Duodenal mucosa (tissue), 2 donors: Measurements from ENCODE around the gene MPRIP.

ENCODE experiments used
- H3K27ac ChIP-seq: one replicate; pipeline ENCODE4 v1.7.0; 2013; ENCODE audit warnings: low read depth, low read length
- H3K27me3 ChIP-seq, 2 donors: one replicate each; pipeline ENCODE4 v1.7.0; 2013; ENCODE audit warnings: low read length in 2 of 2, control low read depth in 1 of 2; ENCODE audit not compliant: insufficient read depth in 2 of 2, control insufficient read depth in 1 of 2
- H3K36me3 ChIP-seq, 2 donors: one replicate each; pipeline ENCODE4 v1.7.0; 2013; ENCODE audit warnings: low read length in 2 of 2, control low read depth in 1 of 2; ENCODE audit not compliant: insufficient read depth in 2 of 2, control insufficient read depth in 1 of 2
- H3K4me1 ChIP-seq, 2 donors: one replicate each; pipeline ENCODE4 v1.7.0; 2013; ENCODE audit warnings: low read length in 2 of 2, control low read depth in 1 of 2; ENCODE audit not compliant: insufficient read depth in 2 of 2, control insufficient read depth in 1 of 2
- H3K4me3 ChIP-seq, 2 donors: one replicate each; pipeline ENCODE4 v1.7.0; 2013; ENCODE audit warnings: low read length in 2 of 2, low read depth in 1 of 2
- H3K9ac ChIP-seq, 2 donors: one replicate each; pipeline ENCODE4 v1.7.0; 2013; ENCODE audit warnings: low read length in 2 of 2, low read depth in 1 of 2
- H3K9me3 ChIP-seq, 2 donors: one replicate each; pipeline ENCODE4 v1.7.0; 2013; ENCODE audit warnings: low read length in 2 of 2, control low read depth in 1 of 2; ENCODE audit not compliant: control insufficient read depth in 1 of 2

The MPRIP gene

DNA sequence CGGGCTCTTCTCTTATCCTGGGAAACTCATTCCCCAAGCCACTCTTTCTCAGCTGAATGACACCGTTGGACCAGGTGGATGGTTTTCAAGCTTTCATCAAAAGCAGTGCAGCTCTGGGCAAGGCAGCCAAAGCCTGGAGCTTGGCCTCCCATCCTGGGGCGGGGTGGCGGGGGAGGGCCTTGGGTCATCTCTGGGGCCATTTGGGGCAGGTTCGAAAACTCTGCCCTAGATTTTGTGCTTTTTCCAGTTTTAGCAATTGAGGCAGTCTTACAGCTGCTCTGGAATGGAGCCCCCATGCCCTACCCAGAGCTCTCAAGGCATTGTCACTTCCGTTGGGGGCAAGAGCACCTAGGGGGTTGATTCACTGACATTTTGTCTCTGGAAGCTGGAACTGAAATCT lies 9.1 kb downstream of the MPRIP start:
- H3K36me3 ChIP-seq = peaks cover 0 to 5% of the 10 kb centered on the region in 2 donors
- H3K27me3 ChIP-seq = no peaks in the 10 kb centered on the region
- H3K4me3 ChIP-seq = peak overlapping the region in 1 of 2 donors; percentile 25
- H3K9me3 ChIP-seq = no peaks in the 10 kb centered on the region
- no peak overlapping the region for H3K9ac ChIP-seq
- peaks cover 41 to 55% of the 10 kb centered on the region in 2 donors for H3K4me1 ChIP-seq
- peak overlapping the region; percentile 64 for H3K27ac ChIP-seq

DNA sequence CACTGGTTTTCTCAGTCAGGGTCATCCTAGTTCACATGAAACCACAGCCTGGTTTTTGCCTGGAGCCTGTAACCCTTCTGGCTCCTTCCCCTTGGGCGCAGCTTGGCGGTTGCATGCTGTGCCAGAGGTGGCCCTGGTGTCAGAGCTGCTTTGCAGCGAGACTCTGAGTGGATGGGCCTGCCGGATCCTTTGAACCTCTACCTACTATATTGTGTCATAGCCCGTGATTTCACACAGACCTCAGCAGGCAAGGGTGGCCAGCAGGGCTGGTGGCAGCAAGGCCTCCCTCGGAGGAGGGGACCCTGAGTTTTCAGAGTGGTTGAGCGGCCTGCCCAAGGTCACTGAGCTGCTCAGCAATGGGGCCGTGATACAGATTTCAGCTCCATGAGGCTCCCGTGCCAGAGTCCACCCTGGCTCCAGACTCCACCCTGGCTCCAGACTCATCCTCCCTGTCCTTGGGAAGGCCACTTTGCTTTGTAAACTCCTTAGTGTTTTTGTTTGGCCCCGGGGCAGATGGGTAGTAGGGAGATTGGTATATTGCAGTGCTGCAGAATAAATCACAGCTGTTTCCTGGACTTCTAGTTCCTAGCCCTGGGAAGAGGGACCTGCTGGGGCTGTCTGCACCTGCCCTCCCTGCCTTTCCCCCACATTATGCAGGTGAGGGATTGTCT lies 9.7 kb downstream of the MPRIP start:
- peaks cover 41 to 55% of the 10 kb centered on the region in 2 donors for H3K4me1 ChIP-seq
- peak overlapping the region; percentile 64 for H3K27ac ChIP-seq

DNA sequence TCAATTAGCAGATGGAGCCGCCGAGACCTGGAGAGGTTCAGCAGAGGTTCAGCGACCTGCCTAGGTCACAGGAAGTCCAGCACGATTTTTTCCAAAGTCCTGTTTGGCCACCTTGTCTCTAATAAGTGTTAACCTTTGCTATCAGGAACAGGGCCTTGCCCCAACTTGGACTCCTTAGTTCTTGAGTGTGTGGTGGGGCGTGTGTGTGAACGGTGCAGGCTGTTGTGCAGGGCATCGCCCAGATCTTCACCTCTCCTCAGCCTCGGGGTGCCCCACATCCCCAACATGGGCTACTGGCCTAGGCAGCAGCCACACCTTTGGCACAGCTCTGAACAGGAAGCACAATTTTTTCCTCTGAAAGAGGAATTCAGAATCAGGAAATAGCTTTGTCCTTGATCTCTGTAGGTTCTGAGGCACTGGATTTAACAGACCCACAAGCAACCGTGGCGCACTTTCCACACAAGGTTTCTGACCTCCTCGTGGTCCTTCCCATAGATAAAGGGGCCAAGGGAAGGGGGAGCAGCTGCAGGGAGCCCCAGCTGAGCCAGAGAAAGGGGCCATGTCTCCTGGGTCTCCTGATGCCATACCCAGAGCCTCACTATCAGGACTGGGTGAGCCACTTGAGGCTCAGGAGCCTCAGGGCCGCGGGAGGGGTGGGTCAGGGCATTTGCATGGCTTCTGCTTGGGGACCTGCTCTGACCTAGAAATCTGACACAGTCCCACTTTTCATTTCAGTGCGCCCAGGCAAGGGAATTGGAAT lies 10.4 kb downstream of the MPRIP start:
- no peaks in the 10 kb centered on the region for H3K27me3 ChIP-seq
- peaks cover 0 to 14% of the 10 kb centered on the region in 2 donors for H3K36me3 ChIP-seq
- peak overlapping the region; percentile 64 for H3K27ac ChIP-seq
- no peaks in the 10 kb centered on the region for H3K9me3 ChIP-seq
- H3K4me1 ChIP-seq = peaks cover 41 to 55% of the 10 kb centered on the region in 2 donors
- peak overlapping the region in 1 of 2 donors; percentile 5 for H3K4me3 ChIP-seq
- peak overlapping the region; percentile 12 to 35 for H3K9ac ChIP-seq

More for the DNA sequence above, 9.7 kb downstream of the MPRIP start:
- Histone ChIP-seq H3K9me3 (no peaks in the 10 kb centered on the region), H3K27me3 (no peaks in the 10 kb centered on the region), H3K9ac (peak overlapping the region in 1 of 2 donors; percentile 61), H3K4me3 (peak overlapping the region; percentile 25), H3K36me3 (peaks cover 0 to 6% of the 10 kb centered on the region in 2 donors)

DNA sequence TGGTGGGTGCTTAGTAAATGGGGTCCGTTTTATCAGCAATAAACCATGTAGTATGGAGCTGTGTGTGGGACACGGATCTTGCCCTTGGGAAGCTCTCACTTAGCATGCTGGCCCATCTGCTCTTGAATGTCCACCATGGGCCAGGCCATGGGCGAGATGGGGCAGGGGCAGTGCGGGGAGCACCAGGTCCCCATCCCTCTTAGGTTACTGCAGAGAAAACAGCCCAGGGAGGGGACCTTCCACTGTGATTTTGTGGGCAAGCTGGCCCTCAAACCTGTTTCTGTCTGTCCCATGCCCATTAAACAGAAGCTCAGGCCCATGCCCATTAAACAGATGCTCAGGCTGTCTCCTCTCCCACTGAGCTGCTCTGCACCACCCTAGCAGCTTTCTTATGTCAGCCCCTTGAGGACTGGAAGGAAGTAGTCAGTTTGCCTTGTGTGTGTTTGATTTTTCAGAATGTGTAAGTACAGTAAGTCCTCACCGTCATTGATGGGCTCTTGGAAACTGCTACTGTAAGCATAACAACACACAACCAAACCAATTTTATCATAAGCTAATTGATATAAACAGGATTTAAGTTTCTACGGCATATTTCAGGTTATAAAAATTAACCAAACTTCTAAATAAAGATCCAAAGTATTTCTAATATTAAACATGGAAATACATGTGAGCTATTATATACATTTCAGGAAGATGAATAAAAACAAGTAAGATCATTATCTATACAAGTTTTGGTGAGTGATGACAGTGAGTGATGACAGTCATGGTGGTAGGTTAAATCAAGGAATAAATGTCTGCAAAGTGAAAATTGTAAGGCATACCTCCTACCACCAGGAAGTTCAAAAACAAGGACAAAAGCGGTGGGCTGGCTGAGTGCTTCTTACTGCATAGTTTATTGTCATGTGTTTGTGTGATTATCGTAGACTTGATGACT lies 11.5 kb downstream of the MPRIP start:
- no peak overlapping the region for H3K4me3 ChIP-seq
- peak overlapping the region in 1 of 2 donors; percentile 0 for H3K9ac ChIP-seq
- H3K4me1 ChIP-seq = peaks cover 41 to 51% of the 10 kb centered on the region in 2 donors

DNA sequence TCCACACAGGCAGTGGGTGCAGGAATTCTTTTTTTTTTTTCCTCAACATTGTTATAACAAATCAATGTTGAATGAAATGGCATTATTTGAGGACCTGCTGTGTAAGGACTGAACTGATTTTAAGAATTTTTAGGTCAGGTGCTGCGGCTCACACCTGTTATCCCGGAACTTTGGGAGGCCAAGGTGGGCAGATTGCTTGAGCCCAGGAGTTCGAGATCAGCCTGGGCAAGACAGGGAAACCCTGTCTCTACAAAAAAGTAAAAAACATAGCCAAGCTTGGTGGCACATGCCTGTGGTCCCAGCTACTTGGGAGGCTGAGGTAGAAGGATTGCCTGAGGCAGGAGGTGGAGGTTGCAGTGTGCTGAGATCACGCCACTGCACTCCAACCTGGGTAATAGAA lies 12.4 kb downstream of the MPRIP start:
- no peaks in the 10 kb centered on the region for H3K27me3 ChIP-seq
- peaks cover 41 to 51% of the 10 kb centered on the region in 2 donors for H3K4me1 ChIP-seq
- H3K36me3 ChIP-seq = peaks cover 0 to 23% of the 10 kb centered on the region in 2 donors
- no peak overlapping the region for H3K9ac ChIP-seq
- no peaks in the 10 kb centered on the region for H3K9me3 ChIP-seq
- no peak overlapping the region for H3K4me3 ChIP-seq
- H3K27ac ChIP-seq = no peak overlapping the region

More for the DNA sequence above, 11.5 kb downstream of the MPRIP start:
- Histone ChIP-seq H3K27ac (no peak overlapping the region), H3K9me3 (no peaks in the 10 kb centered on the region), H3K27me3 (no peaks in the 10 kb centered on the region), H3K36me3 (peaks cover 0 to 23% of the 10 kb centered on the region in 2 donors)

DNA sequence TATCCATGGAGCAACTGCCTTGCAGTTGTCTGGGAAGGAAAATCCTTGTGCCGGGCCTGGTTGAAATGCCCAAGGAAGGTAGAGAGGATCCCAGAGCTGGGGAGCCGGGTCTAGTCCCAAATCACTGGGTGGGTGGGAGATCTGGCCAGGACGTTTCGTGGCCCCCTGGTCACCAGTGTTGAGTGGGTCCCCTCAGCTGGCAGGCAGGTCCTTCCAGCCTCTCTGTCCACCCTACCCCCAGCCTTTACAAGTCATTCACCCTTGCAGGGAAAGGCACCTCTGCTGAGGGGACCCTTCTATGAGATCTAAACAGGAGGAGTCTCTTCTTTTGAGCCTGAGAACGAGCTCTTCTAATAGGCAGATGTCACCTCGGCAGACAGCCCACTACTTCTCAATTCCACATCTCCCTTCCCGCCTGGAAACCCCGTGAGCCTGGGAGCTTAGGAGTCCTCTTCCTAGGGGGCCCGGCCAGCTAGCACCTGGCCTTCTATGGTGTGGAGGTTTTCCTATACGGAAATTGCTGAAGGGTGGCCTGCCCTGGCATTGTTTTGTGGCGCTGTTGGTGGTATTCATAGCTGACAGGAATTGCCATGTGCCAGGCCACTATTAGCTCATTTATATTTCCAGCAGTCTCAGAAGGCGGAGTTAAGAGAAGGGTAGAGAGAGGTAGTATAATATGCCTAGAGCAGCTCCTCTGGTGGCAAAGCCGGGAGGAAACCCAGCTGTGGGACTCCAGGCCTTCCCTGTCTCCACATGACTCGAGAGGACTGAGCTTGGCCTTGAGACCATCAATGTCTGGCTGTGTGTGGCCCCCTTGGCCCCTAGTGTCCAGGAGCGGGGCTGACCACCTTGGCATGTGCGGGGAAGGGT lies 13.3 kb downstream of the MPRIP start:
- no peak overlapping the region for H3K9ac ChIP-seq
- no peaks in the 10 kb centered on the region for H3K9me3 ChIP-seq
- H3K27ac ChIP-seq = peak overlapping the region; percentile 32
- no peak overlapping the region for H3K4me3 ChIP-seq
- no peaks in the 10 kb centered on the region for H3K27me3 ChIP-seq
- H3K36me3 ChIP-seq = peaks cover 0 to 27% of the 10 kb centered on the region in 2 donors
- peaks cover 38 to 47% of the 10 kb centered on the region in 2 donors for H3K4me1 ChIP-seq

DNA sequence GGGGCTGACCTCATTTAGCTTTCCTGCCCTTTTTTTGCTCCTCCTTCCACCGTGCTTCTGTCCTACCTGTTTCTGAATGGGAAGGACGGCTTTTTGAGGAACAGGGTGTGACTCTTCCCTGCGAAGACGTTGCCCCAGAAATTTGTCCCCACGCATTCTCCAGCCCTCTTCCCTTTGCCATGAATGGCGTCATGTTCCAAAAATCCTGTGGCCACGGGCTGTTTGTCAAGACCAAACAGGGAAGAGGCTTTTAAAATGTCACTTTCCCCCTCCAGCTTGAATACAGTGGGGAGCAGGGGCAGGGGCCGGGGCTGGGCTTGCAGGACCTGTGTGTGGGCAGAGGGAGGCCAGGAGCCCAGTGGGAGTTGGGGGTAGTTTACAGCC lies 13.9 kb downstream of the MPRIP start:
- Histone ChIP-seq H3K27me3 (no peaks in the 10 kb centered on the region), H3K4me1 (peaks cover 31 to 46% of the 10 kb centered on the region in 2 donors), H3K9me3 (no peaks in the 10 kb centered on the region), H3K4me3 (no peak overlapping the region), H3K36me3 (peaks cover 0 to 27% of the 10 kb centered on the region in 2 donors), H3K27ac (peak overlapping the region; percentile 32), H3K9ac (no peak overlapping the region)

DNA sequence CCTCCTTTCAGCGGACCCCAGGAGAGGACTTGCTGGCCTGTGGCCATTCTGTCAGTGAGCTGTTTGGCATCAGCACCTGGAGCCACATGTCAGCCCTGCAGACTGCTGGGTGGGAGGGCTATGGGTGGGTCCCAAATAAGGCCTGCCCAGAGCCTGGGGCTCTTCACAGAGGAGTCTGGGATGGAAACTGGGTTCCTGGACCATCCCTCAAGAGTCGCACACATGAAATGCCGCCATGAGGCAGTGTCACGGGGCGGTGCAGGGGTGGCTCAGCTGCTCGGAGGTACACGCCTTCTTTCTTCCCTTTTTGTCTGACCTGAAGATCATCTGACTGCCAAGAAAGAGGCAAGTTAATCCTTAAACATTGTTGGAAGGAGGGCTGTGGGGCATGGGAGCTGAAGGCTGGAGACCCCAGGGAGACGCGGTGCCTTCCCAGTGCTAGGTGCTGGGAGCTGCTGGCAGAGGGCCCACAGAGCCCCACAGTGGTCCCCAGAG lies 14.8 kb downstream of the MPRIP start:
- Histone ChIP-seq H3K27ac (no peak overlapping the region), H3K9me3 (no peaks in the 10 kb centered on the region), H3K4me1 (peaks cover 23 to 38% of the 10 kb centered on the region in 2 donors), H3K36me3 (peaks cover 0 to 30% of the 10 kb centered on the region in 2 donors), H3K4me3 (no peak overlapping the region), H3K27me3 (no peaks in the 10 kb centered on the region), H3K9ac (no peak overlapping the region)

DNA sequence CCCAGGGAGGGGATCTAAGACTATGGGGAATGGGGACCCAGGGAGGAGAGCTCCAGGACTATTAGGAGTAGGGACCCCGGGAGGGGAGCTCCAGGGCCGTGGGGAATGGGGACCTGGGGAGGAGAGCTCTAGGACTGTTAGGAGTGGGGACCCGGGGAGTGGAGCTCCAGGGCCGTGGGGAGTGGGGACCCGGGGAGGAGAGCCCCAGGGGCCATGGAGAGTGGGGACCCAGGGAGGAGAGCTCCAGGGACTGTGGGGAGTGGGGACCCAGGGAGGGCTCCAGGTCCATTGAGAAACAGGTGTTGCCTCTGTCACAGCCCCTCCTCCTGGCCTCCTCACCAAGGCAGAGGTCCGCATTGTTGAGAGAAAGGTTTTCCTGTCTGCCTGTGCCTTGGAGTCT lies 16.0 kb downstream of the MPRIP start:
- H3K9me3 ChIP-seq = no peaks in the 10 kb centered on the region
- H3K4me3 ChIP-seq = no peak overlapping the region
- no peaks in the 10 kb centered on the region for H3K27me3 ChIP-seq
- no peak overlapping the region for H3K9ac ChIP-seq
- H3K27ac ChIP-seq = no peak overlapping the region
- H3K36me3 ChIP-seq = peaks cover 0 to 35% of the 10 kb centered on the region in 2 donors
- H3K4me1 ChIP-seq = peaks cover 23 to 38% of the 10 kb centered on the region in 2 donors
